ENCODE data around the gene GLI3.
A peak's percentile ranks its signal among the peaks of the same experiment; 100 is the strongest.

The GLI3 gene

GRCh38 chr7:42236976-42237810 lies at the start of gene GLI3:
TSS of gene GLI3 (minus strand) at chr7:42237209. CDS start at chr7:42223253, 13,956 bp downstream.
- Histone ChIP-seq H3K36me3 (replicated peaks) (no peaks in the 10 kb centered on the region), H3K27me3 (replicated peaks) (no peaks in the 10 kb centered on the region), H3K27ac (peak within 1 kb of the TSS; percentile 80), H3K4me3 (ENCODE audit: low read depth, low read length) (peak within 1 kb of the TSS; percentile 85)
- TF ChIP-seq CTCF (IDR thresholded peaks at IDR 0.05; ENCODE audit: low read depth, low read length, missing control alignments): peak; percentile 57
- DNase-seq: peak; percentile 87
- in situ Hi-C loops (cut with HindIII; ENCODE audit: low pct_ligation_motif_present, low sequenced_read_pairs): loop anchor here (25.0 kb wide), 1 partner anchor 250 kb away; no protein-coding TSS in a partner anchor

- no peak overlapping the region for H3K4me3 ChIP-seq (ENCODE audit: low read depth, low read length)
- H3K27me3 ChIP-seq (replicated peaks): peaks cover 11% of the 10 kb centered on the region
- no peaks in the 10 kb centered on the region for H3K36me3 ChIP-seq (replicated peaks)
- in situ Hi-C loops (cut with HindIII; ENCODE audit: low pct_ligation_motif_present, low sequenced_read_pairs): no loop called here
- TF ChIP-seq CTCF (IDR thresholded peaks at IDR 0.05; ENCODE audit: low read depth, low read length, missing control alignments): no peak
- DNase-seq: no peak
- no peak overlapping the region for H3K27ac ChIP-seq
Measured at GRCh38 chr7:42285383-42285824, 48.4 kb upstream of the GLI3 start.

GRCh38 chr7:42283553-42283952 lies 46.5 kb upstream of the GLI3 start:
- no peak overlapping the region for H3K27ac ChIP-seq
- no peaks in the 10 kb centered on the region for H3K36me3 ChIP-seq (replicated peaks)
- H3K27me3 ChIP-seq (replicated peaks): peaks cover 11% of the 10 kb centered on the region
- no peak overlapping the region for H3K4me3 ChIP-seq (ENCODE audit: low read depth, low read length)
- in situ Hi-C loops (cut with HindIII; ENCODE audit: low pct_ligation_motif_present, low sequenced_read_pairs): no loop called here
- TF ChIP-seq CTCF (IDR thresholded peaks at IDR 0.05; ENCODE audit: low read depth, low read length, missing control alignments): no peak
- DNase-seq: no peak

GRCh38 chr7:42278344-42278743 lies 41.3 kb upstream of the GLI3 start:
- H3K27me3 ChIP-seq (replicated peaks): no peaks in the 10 kb centered on the region
- no peak overlapping the region for H3K27ac ChIP-seq
- no peak overlapping the region for H3K4me3 ChIP-seq (ENCODE audit: low read depth, low read length)
- no peaks in the 10 kb centered on the region for H3K36me3 ChIP-seq (replicated peaks)
- no peak for DNase-seq
- in situ Hi-C loops (cut with HindIII; ENCODE audit: low pct_ligation_motif_present, low sequenced_read_pairs): no loop called here
- TF ChIP-seq CTCF (IDR thresholded peaks at IDR 0.05; ENCODE audit: low read depth, low read length, missing control alignments): no peak

GRCh38 chr7:42274053-42274452 lies 37.0 kb upstream of the GLI3 start:
- Histone ChIP-seq H3K27me3 (replicated peaks) (no peaks in the 10 kb centered on the region), H3K4me3 (ENCODE audit: low read depth, low read length) (no peak overlapping the region), H3K27ac (peak overlapping the region; percentile 27), H3K36me3 (replicated peaks) (no peaks in the 10 kb centered on the region)
- peak; percentile 36 for DNase-seq
- in situ Hi-C loops (cut with HindIII; ENCODE audit: low pct_ligation_motif_present, low sequenced_read_pairs): no loop called here
- TF ChIP-seq CTCF (IDR thresholded peaks at IDR 0.05; ENCODE audit: low read depth, low read length, missing control alignments): no peak

All from brain microvascular endothelial cell (primary cell).